Left colon (tissue), 2 donors: ENCODE results near the gene DMTF1. TPM values are rescaled to one million over a fixed set of nuclear protein-coding genes. Genes with fewer than 3 reads are reported as not detected.

Source experiments
- total RNA-seq, 2 donors: library from RNA; stranded (reverse); fragmentation: NEBNext Ultra II Directional; extraction: Animal tissue kit (Norgen Biotek cat#: 25700); gene quantifications; one replicate each; pipeline ENCODE4 v1.2.1, GENCODE V29; 2021
- donor health status: DM: no; HTN: no; CAD: no.
- donor health status: DM: yes; HTN: yes; CAD: no.

The DMTF1 gene
- total RNA-seq, 2 donors from 2014 or later, result 48.8 to 58.8 TPM

Other genes starting within 250 kb of the DMTF1 start
- 10 to 100 TPM; 12.7 to 14.9 TPM for gene ELAPOR2, start 92.8 kb upstream of the DMTF1 start, total RNA-seq
- gene TMEM243, start 67.3 kb downstream of the DMTF1 start, total RNA-seq, result 10 to 100 TPM; 14.9 to 17.2 TPM
- gene CROT, start 193.2 kb downstream of the DMTF1 start, total RNA-seq, result 10 to 100 TPM; 22.7 to 35.8 TPM